Transverse colon (tissue), 4 donors: ENCODE data around the gene HES4.

Source experiments
- CTCF ChIP-seq, 5 experiments: fragments of 200-600 bp in 3 of 5; fragments of 450-650 bp in 2 of 5; sonication (generic) in 3 of 5; IDR thresholded peaks; 1 replicate in 2 of 5; 2 replicates in 3 of 5; pipeline ENCODE4 v1.5.1; 2016 to 2017; ENCODE audit warnings: antibody characterized with exemption in 5 of 5, inconsistent platforms in 3 of 5, mild to moderate bottlenecking in 2 of 5, moderate library complexity in 1 of 5
- POLR2A ChIP-seq: fragments of 450-650 bp; IDR thresholded peaks from one replicate; pipeline ENCODE4 v1.6.1; 2016; ENCODE audit warnings: antibody characterized with exemption, mild to moderate bottlenecking, moderate library complexity
- POLR2AphosphoS5 ChIP-seq, 3 donors: sonication (generic); formaldehyde crosslinking; IDR thresholded peaks; one replicate each; pipeline ENCODE4 v1.6.1; 2016; ENCODE audit warnings: antibody characterized with exemption in 3 of 3

GRCh38 chr1:973459-974292 is 26.2 kb downstream of the HES4 start:
- TF ChIP-seq POLR2AphosphoS5 (IDR thresholded peaks at IDR 0.05) (no peak), CTCF (IDR thresholded peaks at IDR 0.05) (no peak), POLR2A (no peak)
